K562 treated with DMSO at 1 percent for 48 hours (cell line): ENCODE data around the gene SNCG. TPM values are rescaled to one million over a fixed set of nuclear protein-coding genes. Genes with fewer than 3 reads are reported as not detected.

Experiments
- total RNA-seq: library from RNA; unstranded; fragments of 300-600 nt; gene quantifications from 2 replicates; pipeline ENCODE4 v1.2.3, GENCODE V29; 2022; ENCODE audit warnings: low replicate concordance; ENCODE audit errors: extremely low read depth

The SNCG gene
- not detected in 2 replicates for total RNA-seq

GRCh38 chr10:86958116-86958900, at the start of gene SNCG:
Gene SNCG, plus strand, starts transcription at chr10:86958599. Its CDS starts 99 bp downstream, at chr10:86958698.

GRCh38 chr10:86957471-86958115, 806 bp upstream of the SNCG start, which contains the start of gene MMRN2:
Gene MMRN2, minus strand, starts transcription at chr10:86957615. Its CDS starts 74 bp downstream, at chr10:86957541.

GRCh38 chr10:86968271-86968993, 10.0 kb downstream of the SNCG start, which contains the start of gene ADIRF:
Gene ADIRF, plus strand, starts transcription at chr10:86968482. Its CDS starts 63 bp downstream, at chr10:86968545.

Other genes with a start within 250 kb of the SNCG start
- not detected in 2 replicates for gene BMPR1A, start 202.0 kb upstream of the SNCG start, total RNA-seq
- not detected in 2 replicates for gene MMRN2, start 984 bp upstream of the SNCG start, total RNA-seq
- gene ADIRF, start 9.9 kb downstream of the SNCG start, total RNA-seq, result not detected in 2 replicates
- gene FAM25A, start 61.7 kb downstream of the SNCG start, total RNA-seq, result not detected in 2 replicates
- 123 TPM in 1 of 2 replicates, not detected in the other for gene GLUD1, start 136.2 kb downstream of the SNCG start, total RNA-seq
- not detected in 2 replicates for gene SHLD2, start 136.6 kb downstream of the SNCG start, total RNA-seq